Stimulated activated CD4-positive, alpha-beta T cell treated with anti-CD3 and anti-CD28 coated beads, Interleukin-1b, Interleukin-23, amount 100 ng/mL, for 24 hours (primary cell): Measurements from ENCODE around the gene PAX3.

Experiments
- DNase-seq, 4 experiments: peaks; one replicate each; pipeline ENCODE4 v3.0.0-alpha.2; 2020; ENCODE audit warnings: low read depth in 4 of 4, low spot score in 1 of 4

The PAX3 gene

DNA sequence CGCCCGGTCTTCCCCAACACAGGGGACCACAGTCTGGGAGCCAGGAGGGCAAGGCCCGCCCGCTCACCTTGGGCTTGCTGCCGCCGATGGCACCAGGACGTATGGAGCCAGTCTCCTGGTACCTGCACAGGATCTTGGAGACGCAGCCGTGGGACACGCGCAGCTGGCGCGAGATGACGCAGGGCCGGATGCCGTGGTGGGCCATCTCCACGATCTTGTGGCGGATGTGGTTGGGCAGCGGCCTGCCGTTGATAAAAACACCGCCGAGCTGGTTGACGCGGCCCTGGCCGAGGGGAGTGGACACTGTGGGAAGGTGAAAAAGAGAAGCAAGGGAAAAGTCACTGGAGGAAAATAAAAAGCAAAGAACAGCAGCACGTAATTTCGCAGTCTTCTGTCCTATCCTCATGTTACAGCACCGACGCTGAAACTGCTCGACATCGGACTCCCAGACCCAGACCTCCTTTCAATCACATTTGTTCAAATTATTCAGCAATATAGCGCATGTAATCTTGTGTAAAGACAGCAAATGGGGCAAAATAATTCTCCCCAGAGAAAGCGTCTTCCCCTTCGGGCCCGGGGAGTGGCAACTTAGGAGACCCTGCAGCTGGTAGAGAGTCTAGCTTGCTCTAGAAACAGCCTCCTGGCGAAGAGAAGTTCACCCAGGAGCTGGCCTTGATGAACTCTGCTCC lies 1.7 kb downstream of the PAX3 start:
- DNase-seq, result no peak

DNA sequence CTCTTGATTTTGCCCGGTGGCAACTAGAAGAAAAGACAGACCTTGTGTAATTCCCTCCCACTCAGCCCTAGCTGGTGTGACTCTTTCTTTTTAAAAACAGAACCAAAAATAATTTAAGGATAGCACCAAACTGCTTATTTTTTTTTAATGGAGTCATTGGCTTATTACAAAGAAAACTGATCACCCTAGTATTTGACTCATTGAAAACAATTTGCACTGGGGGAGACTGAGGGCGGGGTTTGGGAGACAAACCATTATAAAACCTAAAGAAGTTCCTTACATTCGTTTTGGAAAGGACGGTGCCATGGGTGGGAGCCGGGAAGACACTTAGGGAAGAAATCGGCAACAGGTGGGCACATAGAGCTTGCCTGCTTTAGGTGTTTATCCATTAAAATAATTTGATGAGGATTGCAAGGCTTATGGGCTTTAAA lies 2.5 kb downstream of the PAX3 start:
- DNase-seq, result no peak

DNA sequence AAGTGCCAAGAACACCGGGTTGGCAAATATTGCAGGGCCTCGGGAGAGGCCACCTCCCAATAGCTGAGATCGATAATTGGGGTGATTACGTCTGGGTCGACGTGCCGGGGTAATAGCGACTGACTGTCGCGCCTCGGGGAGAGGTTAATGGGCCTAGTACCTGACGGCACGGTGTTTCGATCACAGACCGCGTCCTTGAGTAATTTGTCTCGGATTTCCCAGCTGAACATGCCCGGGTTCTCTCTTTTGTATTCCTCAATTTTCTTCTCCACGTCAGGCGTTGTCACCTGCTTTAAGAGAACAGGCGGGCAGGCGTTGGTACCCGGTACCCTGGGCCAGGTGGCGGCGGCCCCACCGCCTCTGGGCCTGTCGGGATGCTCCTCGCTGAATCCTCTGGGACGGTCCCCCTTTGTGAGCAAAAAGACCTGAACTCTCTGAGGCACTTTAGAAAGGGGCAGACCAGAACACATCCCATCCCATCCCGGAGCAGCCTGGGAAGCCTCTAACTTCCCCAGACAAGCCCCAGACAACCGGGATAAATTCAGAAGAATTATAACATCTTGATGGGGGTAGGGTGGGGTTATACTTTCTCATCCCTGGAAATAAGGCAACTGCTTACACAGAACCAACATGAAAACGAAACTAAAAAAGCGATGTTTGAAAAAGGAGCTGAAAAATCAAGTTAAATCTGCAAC lies 3.3 kb downstream of the PAX3 start:
- DNase-seq, result no peak

DNA sequence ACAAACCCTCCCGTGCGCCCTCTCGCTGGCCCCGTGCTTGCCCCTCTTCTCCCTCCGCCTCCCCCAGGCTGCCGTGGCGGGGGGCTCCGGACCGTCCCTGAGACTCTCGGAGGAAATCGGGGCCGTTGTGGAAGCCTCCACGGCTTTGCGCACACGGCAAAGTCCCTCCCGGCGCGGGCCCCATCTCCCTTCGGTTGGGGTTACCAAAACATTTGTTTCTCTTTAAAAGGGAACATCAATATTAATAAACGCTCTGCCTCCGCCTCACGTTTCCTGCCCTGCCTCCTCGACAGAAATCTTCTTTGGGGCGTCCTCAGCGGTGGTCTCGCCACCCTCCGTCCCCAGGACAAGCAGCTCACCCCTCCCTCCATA lies 3.8 kb downstream of the PAX3 start:
- no peak for DNase-seq

DNA sequence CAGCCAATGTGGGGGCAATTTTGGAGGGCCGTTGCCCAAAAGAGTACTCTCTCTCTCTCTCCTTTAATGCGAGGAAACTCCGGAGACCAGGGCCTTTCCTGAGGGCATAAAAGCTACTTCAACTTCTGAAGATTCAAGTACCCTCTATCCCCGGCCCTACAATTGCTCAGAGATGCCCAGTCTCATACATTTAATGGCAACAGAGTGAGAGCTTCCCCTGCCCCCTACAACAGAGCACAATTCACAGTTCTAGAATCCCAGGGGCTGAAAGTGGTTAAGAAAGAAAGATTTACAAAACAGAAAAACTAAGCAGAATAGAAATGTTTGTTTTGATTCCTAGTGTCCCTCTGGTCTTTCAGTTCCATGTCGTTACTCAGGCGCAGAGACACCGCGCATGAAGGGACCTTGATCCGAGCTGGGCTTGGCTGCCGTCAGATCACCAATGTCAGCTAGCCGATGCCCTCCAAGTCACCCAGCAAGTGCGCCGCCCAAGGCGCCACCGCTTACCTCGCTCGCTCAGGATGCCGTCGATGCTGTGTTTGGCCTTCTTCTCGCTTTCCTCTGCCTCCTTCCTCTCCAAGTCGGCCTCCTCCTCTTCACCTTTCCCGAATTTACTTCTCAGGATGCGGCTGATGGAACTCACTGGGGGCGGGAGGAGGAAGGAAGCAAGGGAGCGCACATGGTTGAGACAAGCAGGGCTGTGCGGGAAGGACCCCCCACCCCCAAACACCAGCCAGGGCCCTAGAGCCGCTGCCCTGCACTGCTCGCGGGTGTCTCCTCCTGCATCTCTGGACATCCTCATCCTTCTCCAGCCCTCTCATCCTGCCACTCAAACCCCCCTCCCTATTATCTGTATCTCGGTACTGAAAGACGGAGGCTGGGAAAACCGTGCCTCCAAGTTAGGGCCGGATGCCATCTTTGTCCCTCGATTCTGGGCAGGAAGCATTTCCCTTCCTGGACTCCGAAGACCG lies 4.9 kb downstream of the PAX3 start:
- no peak for DNase-seq

DNA sequence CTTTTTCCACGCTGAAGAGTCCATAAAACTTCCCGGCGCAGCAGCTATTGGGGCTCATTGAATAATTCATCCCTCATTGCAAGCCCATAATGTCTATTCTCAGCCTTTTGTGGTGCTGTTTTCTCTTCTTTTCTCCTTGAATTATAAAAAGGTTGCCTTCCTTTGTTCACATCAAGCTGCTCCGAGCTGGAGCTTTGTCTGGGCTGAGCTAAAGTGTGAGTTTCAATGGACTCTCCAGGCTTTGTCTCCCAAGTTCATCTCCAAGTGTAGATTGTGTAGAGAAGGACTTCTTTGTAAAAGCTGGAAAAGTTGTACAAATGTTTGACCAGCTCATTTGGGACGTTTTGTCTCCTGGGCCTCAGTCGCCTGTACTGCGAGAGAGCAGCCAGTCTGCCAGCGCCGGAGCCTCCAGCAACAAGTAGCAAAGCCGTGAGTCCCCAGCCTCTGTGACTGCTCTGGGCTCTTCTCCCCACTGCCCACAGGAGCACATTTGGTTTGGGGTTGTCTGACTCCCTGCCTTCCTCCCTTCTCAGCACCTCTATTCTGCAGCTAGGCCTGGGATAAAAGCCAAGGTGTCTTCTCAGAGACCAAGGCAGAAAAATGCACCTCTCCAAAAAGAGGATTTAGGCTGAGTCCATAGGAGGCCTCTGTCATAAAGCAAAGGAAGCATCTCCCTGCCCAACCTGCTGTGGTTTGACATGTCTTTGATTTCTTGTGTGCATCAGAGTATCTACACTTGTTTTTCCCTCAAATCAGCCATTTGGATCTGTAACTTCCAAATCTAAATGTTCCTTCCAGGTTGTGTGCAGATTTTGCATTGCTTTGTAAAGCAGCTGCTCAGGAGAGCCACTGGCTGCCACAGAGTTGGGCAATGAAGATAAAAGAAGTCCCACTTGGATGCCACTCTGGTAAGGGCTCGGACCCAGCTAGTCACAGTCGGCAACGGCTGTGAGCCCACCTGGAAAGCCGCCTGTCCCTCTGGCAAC lies 6.4 kb downstream of the PAX3 start:
- DNase-seq, result no peak

DNA sequence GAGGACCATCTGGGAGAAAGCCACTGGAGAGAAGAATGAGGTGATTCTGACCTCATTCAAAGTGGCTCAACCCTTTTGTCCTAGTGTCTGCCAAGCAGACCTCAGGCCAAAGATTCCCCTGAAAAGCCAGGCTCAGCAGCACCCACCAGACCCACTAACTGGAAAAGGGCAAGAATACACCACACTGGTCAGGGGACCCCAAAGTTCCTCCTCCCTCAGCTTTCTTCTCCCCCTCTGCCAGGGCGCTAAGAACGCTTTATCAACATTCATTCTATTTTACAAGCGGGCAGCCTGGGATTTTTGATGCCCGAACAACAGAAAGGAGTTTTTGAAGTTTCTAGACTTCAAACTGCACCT lies 7.3 kb downstream of the PAX3 start:
- no peak for DNase-seq

DNA sequence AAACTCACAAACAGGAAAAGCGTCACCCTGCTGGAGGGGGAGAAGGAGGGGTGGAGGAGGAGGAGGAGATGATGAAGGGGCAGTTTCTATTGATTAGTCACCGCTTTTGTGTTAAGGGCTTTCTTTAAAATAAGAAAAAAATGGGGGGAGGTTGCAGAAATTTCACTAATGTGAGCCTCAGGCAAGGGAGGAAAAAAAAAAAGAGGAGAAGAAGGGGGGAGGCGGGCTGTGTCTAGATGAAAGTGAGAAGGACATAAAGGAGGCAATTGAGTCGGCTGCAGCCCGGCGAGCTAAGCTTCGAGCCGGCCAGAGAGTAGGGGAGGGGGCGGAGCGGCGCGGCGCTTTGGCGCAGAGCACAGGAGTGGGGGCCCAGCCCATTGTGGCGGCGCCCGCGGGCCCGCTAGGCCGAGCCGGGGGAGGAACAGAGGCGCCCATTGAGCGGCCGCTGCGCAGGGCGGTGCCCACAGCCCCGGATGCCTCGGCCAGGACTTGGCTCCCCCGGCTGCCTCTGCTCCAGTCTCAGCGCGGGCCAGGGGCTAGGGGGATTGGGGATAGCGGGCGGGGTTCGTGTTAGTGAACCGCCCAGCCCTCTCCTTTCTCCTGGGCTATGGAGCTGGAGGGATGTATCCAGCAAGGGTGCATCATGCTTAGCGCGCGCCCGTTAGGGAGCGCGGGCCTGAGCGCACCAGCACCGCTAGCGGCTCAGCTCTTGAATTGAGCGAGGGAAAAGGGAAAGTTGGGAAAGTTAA lies 7.9 kb downstream of the PAX3 start:
- DNase-seq, result no peak

DNA sequence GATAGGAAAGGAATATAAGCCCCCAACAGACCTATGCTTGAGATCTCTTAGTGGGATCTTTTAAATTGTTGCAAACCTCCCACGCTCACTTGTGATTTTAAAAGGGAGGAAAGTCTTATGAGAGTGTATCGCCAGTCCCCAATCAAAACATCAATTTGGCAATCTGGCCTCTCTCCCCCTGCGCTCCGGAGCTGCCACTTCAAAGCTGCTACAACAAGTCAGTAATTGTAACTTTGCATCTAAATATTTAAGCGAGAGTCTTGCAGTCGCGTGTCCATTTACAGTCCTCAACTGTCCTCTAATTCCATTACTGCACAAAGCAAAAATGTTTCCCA lies 8.4 kb downstream of the PAX3 start:
- no peak for DNase-seq

DNA sequence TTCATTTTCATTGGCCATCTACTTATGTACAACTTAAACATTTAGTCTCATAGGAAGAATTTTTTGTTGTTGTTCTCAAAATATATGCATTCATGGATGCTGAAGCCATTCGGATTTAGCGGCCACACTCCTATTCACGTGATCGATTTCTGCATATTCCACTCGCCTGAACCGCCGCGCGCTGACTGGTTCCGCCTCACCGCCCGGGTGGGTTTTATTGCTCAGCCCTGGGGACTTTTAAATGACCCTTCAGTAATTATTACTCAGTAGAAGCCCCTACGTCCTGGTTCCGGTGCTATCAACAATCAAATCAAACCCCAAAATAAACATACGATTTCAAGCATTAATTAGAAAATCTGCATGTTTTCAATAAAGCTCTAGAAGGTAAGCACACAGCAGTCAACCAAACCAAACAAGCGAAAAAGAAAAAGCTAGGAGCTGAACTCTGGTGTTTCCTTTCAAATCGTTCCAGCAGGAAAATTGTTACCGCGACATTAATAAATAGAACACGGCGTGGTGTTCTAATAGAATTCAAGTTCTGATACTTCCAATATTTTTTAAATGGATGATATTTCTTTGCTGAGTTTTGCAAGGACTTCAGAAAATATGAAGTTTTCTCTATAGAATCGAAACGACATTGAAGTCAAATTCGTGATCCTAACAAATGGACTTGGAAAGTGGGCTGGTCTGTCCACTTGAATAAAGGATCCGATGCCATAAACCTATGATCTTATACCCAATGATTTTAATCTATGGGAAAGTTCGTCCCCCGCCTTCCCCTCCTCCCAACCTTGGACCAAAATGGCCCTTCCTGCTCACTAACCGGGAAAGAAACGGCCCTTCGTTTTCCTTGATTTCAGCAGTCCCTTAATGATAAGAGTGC lies 9.3 kb downstream of the PAX3 start:
- DNase-seq, result no peak

DNA sequence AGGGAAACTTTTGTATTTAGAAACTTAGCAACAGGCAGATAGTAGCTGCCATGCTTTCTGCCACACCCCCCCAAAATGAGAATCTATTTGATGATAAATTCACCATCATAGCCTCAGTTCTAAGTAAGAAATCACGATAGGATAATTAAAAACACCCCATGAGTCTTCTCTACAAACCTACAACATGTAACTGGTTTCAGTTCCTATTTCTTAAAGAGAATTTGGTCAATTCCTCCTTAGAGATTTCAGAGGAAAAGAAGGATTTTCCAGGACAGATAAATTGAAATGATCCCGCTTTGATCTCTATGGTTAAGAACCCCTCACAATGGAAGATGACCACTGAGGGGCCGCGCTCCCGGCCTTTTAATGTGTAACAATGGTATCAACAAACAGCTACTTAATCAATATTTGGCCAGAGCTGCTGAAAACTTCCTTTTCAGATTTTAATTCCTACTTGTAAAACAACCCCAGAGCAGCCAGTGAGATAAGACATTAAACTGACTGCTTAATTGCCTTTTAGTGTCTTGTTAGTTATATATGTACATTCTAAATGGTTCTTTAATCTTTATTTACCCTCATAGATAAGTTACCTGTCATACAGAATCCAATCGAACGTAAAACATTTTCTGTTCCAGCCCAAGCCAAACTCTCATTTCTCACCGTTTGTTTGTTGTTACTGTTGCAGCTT lies 10.1 kb downstream of the PAX3 start:
- no peak for DNase-seq

DNA sequence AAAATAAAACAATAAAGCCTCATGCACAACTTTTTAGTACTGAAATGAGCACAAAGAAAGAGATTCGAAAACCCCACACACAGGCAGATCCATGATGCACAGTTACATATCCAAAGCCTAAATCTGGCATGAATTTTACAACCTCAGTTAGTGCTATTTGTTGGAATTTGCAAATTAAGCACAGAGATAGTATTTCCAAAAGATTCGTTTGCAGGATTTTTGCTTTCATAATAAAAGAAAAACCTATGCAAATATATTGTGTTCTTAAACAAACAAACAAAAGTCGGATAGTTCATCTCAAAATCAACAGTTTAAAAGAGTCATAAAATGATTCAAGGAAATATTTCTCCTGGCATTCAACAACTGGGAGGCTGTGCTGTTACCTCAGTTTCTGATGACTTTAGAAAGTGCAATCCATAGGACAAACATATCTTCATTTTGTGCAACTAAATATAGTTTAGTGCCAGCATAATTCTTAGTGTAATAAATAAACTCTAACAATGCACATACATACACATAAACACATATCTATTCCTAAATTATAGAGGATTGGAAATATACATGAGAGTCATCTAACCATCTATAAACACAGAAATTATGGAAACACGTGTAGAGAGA lies 10.8 kb downstream of the PAX3 start:
- no peak for DNase-seq

DNA sequence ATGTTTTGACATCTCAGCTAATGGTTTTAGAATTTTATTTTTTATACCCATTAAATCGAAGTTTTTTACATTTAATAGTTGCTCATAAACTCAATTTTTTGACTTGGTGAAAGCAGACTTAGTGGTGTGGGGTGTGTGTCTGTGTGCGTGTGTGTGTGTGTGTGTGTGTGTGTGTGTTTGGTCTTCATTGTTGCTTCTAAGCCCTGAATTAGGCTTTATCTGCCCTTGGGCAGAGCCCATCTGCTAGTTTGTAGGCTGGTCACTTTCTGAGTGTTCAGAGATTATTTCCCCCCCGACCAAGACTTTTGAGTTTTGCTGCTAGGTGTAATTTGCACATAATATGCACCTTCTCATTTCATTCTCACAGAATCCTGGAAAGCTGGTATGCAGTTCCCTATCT lies 14.3 kb downstream of the PAX3 start:
- DNase-seq, result no peak

DNA sequence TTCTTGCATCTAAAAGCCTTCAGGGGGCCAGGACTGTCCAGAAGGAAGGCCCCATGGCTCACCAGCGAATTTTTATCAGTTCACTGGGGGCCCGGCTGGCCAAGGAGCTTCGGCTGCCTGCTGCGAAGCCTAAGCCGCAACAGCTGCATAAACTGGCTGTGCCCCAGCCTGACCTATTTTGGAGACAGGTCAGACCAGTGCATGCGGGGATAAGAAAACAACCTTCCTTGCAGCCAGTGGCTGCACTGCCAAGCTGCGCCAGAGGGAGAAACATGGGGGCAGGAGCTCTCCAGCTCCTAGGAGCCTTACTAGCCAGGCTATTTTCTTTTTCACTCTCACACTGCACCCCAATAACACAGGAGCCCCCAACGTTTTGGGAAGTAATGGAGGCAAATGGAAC lies 15.2 kb downstream of the PAX3 start:
- no peak for DNase-seq

DNA sequence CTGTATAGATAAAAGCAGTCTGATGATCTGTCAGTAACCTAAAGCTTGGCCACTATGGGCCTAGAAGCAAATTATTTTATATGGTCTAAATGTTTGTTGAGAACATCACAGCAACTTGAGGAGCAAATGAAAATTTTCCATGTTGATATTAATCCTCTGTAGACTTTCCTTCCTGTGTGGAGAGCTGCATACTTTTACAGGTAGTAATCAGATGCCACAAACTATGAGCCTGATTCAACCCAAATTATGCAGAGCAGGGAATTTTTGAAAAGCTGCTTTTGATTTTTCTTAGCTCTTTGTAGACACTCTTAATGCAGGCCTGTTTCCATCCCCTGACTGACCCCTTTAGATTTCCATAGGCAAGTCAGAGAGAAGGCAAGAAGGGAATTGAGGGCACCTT lies 17.3 kb downstream of the PAX3 start:
- DNase-seq, result no peak

DNA sequence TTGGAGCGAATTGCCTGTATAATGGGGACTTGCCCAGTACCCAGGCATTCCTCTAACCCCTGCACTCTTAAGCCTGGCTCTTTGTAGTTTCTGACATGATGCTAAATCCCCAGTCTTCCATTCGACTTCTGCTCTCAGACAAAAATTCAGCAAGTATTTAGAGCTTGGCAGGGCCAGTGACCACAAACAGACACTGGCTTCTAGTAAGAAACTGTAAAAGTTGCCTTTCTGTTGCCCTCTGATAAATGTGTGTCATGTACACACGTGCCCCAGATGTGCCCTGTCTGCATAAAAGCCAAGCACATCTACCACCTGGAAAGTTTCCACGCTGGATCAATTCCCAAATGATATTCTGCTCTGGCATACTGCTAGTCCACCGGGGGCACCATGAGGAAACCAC lies 18.0 kb downstream of the PAX3 start:
- DNase-seq, result no peak

DNA sequence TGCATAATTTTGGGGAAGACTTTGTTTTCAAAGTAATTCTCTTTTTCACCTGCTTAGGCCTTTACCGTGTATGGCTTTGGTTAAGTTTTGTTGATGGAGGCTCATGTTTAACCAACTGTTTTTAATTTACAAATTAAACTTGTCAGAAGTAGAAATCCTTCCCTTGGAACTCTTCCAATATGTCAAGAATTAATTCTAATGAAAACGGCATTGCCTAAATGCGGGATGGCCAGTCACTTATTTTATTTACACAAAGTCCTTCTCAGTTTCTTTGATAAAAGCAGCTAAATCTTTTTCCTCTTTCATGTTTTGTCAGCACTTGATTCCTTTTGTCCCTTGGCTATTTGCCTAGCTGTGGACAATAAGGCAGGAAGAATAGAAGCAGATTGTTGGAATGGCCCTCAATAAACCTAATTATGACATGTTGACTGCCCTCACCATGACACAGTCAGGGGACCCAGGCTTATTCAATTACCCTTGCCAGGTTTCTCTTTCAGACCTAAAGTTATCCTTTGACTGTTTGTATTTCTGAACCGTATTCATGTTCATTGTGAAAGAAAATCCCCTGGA lies 26.3 kb downstream of the PAX3 start:
- no peak for DNase-seq

DNA sequence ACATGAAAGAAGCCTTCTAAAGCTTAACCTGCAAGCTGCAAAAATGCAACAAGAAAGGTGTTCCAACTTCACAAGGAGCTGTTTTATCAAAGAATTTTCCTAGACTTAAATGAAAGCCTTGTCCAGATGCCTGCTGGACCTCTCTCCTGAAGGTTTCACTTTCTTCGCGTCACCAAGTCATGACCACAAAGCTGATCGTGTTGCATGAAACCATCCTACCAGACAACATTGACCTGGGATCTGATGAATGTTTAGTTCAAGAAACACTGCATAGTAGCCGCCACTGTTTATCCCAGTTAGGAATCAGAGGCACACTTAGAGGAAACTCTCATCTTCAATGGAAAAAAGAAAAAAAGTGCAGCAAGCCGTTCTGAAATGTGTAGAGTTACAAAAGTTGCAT lies 26.9 kb downstream of the PAX3 start:
- no peak for DNase-seq
